ENCODE results near the gene ARL17A.
"Not testable (repeated sequence)": the region's sequence is repeated elsewhere in the genome, so short reads cannot be mapped to it uniquely, and the experiment has no call there.

Gene ARL17A

DNA sequence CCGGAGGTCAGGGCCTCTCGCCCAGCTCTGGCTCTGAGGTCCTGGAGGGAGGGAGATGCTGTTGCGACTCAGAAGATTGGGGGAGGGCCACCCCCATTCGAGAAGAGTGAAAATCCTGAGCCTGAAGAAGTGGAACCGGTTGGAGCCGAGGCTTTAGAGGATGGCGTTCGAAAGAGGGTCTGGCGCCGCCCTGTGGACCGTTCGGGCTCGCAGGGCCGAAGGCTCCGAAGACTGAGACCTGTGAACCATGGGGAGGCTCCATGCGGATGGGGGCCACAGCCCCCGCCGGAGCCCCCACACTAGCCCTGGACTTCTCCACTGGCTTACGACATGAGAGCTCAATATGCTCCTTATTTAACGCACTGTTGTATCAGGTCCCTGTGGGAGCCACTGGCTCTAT lies 20.3 kb downstream of the ARL17A start:
- not testable (repeated sequence) for H3K4me3 ChIP-seq (ENCODE audit: low read length)

DNA sequence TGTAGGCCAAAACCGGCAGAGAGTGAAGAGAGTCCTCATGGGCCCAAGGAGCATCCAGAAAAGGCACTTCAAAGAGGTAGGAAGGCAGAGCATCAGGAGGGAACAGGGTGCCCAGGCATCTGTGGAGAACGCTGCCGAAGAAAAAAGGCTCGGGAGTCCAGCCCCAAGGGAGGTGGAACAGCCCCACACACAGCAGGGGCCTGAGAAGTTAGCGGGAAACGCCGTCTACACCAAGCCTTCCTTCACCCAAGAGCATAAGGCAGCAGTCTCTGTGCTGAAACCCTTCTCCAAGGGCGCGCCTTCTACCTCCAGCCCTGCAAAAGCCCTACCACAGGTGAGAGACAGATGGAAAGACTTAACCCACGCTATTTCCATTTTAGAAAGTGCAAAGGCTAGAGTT lies 30.9 kb downstream of the ARL17A start:
- not testable (repeated sequence) for H3K4me3 ChIP-seq (ENCODE audit: low read length)

DNA sequence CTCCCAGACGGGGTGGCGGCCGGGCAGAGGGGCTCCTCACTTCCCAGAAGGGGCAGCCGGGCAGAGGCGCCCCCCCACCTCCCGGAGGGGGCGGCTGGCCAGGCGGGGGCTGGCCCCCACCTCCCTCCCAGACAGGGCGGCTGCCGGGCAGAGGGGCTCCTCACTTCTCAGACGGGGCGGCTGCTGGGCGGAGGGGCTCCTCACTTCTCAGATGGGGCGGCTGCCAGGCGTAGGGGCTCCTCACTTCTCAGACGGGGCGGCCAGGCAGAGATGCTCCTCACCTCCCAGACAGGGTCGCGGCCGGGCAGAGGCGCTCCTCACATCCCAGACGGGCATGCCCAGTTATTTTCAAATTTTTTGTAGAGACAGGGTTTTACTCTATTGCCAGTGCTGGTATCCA lies 44.8 kb downstream of the ARL17A start:
- H3K4me3 ChIP-seq (ENCODE audit: low read length), result not testable (repeated sequence)

DNA sequence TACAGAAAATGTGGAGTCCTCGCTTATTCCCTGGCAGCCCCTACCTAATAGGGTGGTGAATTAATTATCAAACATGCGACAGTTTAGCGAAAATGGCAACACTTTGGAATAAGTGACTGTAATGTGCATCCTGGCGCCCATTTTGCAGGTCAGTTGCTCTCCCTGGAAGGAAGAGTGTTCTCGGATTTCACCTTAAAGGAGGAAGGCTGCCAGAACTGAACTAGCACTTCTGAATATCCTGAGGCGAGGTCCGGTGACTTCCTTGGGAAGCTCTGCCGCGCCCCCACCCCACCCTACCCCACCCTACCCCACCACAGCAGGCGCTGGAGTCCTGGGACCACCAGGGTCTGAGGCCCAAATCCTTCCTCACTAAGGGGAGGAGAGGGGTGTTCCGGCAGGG lies 67.3 kb downstream of the ARL17A start, which contains the start of gene LRRC37A2:
TSS of gene LRRC37A2 (plus strand) at position 301 of the 400 bp plus-strand sequence. CDS start 245 bp downstream, outside the sequence.
- not testable (repeated sequence) for H3K4me3 ChIP-seq (ENCODE audit: low read length)

DNA sequence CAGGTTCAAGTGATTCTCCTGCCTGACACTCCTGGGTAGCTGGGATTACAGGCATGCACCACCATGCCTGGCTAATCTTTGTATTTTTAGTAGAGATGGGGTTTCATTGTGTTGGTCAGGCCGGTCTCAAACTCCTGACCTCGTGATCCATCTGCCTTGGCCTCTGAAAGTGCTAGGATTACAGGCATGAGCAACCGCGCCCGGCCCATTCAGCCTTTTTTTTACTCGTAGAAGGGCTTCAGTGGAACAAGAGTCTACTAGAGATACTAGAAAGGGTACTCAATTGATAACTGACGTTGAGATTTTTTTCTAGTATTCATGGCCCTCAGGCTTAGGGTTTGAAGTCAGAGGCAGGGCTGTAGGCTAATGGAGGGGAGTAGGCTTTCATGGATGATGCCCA lies 73.6 kb downstream of the ARL17A start:
- H3K4me3 ChIP-seq (ENCODE audit: low read length), result not testable (repeated sequence)

DNA sequence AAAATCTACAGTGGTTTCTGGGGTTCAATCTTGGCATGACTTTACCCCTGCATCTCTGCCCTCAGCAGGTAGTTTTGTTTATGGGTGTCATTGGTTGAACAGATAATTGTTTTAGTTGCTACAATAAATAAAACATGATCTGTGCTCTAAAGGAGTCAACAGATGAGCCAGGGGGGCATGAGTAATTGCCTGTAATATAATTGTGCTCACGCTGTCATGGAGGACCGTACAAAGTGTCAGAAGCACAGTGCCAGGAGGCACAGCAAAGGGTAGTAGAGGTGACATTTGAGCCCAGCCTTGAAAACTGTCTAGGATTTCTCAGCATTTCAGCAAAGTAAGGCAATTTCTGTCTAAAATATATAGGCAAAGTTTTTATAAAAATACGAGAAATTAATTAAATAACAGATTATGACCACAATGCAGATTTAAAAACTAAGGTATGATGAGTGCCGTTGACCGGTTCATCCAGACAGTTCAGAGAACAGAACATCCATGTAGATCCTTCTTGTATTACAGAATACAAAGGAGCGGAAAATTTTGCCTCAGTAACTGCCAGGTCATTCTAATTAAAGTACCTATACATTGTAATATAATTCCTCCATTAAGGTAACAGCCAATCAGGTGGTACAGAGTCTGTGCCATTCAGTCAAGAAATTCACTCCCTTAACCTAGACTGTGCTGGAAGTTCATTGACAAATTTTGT lies 79.9 kb downstream of the ARL17A start:
- not testable (repeated sequence) for H3K4me3 ChIP-seq (ENCODE audit: low read length)

DNA sequence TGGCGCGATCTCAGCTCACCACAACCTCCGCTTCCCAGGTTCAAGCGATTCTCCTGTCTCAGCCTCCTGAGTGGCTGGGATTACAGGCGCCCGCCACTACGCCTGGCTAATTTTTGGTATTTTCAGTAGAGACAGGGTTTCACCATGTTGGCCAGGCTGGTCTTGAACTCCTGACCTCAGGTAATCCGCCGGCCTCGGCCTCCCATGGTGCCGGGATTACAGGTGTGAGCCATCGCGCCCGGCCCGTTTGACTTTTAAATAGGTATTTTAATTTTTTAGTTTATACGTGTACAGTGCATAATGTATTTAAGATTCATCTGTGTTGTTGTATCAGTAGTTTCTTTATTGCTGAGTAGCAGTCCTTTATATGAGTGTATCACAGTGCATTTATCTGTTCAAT lies 87.5 kb downstream of the ARL17A start:
- H3K4me3 ChIP-seq (ENCODE audit: low read length), result not testable (repeated sequence)

DNA sequence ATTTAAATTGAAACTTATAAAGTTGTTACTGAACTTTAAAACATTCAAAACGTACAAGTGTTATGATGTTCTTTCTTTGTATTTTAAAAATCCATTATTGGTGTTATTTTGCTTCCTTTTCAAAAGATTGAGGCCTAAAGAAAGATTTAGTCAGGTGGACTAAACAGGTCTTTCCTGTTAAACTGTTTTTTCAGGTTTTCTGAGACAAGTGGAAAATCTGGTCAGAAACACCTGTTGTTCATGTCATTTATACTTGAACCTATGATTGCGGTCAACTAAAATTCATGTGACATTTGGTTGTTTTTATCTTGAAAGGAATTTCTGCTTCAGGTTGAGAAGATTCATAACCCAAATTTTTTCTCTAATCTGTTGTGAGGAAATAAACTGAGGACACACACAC lies 98.2 kb downstream of the ARL17A start:
- not testable (repeated sequence) for H3K4me3 ChIP-seq (ENCODE audit: low read length)

DNA sequence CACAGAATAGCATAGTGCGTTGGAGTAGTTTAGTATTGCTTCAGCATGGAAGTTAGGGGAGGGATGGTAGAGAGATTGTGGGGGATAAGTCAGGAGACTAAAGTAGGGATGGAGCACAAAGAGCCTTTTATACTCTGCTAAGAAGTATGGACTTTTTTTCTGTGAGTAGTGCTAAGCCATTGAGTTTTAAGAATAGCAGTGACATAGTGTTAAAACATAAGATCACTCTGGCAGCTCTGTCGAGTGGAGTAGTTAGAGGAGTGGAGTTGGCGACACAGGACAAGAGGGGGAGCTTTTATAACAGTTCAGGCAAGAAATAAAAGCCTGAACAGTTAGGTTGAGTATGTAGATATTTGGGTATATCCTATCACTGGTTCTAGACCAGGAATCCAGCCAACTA lies 100.7 kb downstream of the ARL17A start:
- not testable (repeated sequence) for H3K4me3 ChIP-seq (ENCODE audit: low read length)

DNA sequence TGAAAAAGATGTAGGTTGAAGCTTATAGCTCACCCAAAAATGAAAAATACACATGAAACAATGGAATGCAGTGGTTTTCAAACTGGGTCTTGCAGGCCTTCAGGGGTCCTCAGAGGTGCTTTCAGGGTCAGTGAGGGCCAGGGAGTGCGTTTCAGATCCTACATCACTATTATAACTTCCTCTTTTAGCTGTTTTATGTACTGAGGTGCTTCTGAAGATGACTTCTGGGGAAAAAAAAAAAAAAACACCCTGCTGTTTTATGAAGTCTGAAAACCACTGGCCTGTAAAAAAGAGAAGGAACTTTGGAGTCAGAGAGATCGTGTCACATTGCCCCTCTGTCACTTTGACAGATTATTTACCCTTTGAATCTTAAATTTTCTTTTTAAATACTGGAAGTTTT lies 103.9 kb downstream of the ARL17A start:
- H3K4me3 ChIP-seq (ENCODE audit: low read length), result not testable (repeated sequence)

DNA sequence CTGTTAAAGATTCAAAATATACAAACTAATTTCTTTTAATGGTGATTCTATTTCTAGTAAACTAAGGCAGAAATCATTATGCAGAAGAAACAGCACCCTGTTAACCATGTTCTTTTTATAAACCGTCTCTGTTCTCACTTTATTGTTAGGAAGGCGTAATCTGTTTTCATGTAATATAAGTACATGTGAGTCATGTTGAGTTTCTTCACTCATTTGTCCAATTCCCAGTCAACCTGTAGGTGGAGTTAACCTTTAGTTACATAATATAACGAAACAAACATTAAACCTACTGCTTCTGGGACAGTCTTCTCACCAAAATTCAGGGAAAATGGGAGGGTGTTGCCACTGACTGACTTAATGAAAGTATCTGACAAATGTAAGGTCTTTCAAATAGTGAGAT lies 105.0 kb downstream of the ARL17A start:
- H3K4me3 ChIP-seq (ENCODE audit: low read length), result not testable (repeated sequence)

DNA sequence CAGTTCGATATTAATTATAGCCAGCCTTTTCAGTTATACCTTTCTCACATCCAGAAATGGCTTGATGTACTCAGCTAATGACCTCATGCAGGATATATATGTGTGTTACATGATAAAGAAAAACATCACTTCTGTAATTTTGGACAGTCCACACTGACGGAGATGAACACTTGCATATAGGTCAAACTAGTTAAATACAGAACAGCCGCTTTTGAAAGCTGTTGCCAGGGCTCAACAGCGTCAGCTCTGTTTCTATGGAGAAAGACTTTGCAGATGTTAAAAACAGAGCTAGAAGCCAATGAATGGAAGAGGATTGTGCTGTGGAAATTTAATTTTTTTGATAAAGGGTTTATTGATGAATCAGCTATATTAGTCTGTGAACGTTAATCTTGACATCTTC lies 111.9 kb downstream of the ARL17A start:
- H3K4me3 ChIP-seq (ENCODE audit: low read length), result not testable (repeated sequence)
